Fibroblast of skin of right biceps (primary cell): Measurements from ENCODE around the gene CARD14.
"Not testable (repeated sequence)": the region's sequence is repeated elsewhere in the genome, so short reads cannot be mapped to it uniquely, and the experiment has no call there.

Experiments used
- DNase-seq: peaks from one replicate; pipeline ENCODE4 v3.0.0-alpha.2; 2013

The CARD14 gene

DNA sequence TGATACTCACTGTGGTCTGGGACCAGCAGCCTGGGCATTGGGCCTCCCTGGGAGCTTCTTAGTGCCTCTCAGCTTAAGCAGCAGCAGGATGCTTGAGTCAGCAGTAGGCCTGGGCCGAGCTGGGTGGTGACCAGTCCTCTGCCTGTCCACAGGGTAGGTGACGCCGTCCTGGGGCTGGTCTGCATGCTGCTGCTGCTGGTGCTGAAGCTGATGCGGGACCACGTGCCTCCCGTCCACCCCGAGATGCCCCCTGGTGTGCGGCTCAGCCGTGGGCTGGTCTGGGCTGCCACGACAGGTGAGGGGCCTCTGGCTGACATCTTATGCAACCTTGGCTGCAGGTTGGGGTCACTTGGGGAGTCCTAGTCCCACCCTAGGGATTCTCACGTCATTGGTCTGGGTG, 57.8 kb downstream of the CARD14 start:
- DNase-seq = no peak

DNA sequence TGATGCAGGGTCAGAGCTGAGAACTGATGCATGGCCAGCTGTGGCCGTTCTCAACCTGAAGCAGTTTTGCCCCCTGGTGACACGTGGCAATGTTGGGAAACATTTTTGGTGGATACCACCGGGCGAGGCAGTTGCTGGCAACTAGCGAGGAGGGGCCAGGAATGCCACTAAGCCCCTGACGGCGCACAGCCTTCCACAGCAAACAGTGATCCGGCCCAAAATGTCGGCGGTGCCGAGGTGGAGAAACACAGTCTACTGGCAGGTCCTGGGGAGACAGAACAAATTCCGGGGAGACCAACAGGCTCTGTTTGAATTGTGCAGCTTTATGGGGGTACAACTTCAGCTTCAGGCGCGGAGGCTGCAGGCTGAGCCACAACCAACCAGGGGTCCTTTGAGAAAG, 58.6 kb downstream of the CARD14 start:
- no peak for DNase-seq

DNA sequence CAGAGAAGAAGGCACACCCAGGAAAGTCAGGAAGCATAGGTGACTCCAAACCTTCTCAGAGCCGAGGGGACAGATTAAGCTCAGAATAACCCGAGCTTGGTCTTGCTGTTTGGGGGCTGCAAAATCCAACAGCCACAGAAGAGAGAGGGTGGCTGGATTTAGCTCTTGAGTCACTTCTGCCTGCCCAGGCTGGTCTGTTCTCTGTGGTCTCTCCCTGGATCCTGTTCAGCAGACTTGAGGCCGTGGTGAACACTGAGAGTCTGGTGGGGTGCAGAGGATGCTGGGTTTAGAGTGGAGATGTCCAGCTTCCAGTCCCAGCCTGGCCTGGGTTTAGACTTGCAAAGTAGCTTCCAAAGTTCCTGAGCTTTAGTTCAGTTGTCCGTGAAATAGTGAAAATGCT, 59.2 kb downstream of the CARD14 start:
- DNase-seq = no peak

DNA sequence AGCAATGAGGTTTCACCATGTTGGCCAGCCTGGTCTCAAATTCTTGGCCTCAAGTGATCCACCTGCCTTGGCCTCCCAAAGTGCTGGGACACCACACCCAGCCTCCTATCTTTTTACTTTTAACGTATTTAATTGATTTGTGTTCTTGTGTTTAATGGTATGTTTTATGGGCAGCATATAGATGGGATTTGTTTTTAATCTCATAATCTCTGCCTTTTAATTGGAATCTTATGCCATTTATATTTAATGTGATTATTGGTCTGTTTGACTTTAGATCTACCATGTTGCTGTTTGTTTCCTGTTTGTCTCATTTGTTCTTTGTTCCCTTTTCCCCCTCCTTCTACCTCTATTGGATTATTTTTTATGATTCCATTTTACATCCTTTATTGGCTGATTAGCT, 62.6 kb downstream of the CARD14 start:
- DNase-seq = no peak

DNA sequence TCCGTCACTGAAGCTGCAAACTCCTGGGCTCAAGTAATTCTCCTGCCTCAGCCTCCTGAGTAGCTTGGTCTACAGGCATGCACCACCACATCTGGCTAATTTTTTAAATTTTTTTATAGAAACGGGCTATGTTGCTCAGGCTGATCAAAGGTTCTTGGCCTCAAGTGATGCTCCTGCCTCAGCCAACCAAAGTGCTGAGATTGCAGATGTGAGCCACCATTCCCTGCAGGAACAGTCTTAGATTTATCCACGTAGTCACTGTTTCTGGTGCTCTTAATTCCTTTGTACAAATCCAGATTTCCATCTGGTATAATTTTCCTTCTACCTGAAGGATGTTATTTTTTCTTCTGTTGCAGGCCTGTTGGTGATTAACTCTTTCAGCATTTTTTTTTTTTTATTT, 63.4 kb downstream of the CARD14 start:
- no peak for DNase-seq

DNA sequence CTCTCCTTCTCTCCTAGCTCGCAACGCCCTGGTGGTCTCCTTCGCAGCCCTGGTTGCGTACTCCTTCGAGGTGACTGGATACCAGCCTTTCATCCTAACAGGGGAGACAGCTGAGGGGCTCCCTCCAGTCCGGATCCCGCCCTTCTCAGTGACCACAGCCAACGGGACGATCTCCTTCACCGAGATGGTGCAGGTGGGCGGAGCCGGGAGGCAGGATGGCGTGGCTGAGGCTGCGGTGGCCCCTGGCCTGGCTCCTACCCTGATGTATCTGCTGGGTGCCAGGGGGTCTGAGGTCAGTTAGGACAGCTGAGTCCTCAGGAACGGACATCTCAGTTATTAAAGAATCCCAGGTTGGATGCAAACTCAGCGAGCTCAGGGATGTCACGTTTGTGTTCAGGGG, 67.1 kb downstream of the CARD14 start:
- no peak for DNase-seq

DNA sequence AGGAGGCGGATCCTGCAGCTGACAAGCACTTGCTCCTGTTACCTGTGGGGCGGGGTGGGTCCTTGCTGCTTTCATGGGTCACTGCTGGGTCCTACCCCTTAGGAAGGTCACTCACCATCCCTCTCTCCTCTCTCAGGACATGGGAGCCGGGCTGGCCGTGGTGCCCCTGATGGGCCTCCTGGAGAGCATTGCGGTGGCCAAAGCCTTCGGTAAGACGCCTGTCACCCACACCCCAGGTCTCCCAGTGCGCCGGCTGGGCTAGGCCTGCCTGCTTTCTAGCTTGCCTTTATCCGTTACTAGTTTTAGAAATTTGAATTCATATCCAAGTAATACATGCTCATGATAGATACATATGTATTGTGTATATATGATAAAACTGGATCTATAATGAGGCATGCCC, 67.6 kb downstream of the CARD14 start:
- no peak for DNase-seq

DNA sequence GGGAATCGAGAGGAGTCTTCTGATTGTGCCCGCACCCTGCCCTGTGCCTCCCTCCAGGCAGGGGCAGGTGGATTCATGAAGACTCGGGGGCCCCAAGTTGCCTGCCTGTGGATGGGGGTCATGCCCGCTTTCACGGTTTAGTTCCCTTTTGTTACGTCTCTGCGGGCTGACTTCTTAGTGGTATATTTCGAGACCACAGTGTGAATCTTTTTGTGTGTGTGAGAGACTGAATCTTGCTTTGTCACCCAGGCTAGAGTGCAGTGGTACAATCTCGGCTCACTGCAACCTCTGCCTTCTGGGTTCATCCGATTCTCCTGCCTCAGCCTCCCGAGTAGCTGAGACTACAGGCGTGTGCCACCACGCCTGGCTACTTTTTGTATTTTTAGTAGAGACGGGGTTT, 72.7 kb downstream of the CARD14 start:
- DNase-seq = no peak

DNA sequence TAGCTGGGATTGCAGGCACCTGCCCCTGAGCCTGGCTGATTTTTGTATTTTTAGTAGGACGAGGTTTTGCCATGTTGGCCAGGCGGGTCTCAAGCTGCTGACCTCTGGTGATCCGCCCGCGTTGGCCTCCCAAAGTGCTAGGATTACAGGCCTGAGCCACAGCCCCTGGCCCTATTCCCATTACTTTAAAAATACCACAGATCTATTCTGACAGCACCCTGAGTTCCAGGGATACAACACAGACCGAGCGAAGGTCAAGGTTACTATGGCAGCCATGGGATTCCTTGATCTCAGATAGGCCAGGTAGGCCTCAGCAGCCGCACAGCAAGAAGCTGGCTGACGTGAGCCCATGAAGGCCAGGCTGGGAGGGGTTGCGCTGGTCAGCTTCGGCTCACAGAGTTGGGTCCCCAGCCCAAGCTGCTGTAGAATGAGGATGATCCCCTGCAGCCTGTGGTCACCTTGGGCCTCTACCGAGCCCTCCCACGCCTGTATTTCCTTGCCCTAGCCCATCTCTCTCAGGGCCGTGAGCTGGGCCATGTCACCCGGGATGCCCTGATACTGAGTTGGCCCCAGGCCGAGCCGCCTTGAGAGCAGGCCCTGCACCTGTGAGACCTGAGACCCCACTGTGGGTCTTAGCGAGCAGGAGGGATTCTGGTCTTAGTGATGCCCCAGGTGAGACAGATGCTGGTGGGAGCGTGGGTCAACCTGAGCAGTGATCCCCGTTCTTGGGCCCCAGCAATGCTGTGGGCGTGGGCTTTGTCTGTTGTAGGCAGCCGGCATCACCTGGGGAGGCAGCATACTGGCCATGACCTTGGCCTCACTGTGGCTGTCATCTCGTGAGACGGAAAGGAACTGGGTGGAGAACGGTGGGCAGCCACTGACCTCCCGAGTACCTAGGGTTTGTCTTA, 74.0 kb downstream of the CARD14 start:
- no peak for DNase-seq

DNA sequence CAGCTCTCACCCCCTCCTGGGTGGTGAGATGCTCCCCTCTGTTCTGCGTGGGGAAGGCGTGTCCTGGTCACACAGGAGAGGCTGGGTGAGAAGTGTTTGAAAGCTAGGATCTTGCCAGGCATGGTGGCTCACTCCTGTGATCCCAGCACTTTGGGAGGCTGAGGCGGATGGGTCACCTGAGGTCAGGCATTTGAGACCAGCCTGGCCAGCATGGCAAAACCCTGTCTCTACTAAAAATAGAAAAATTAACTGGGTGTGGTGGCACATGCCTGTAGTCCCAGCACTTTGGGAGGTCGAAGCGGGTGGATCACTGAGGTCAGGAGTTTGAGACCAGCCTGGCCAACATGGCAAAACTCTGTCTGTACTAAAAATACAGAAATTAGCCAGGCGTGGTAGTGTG, 74.6 kb downstream of the CARD14 start:
- not testable (repeated sequence) for DNase-seq

DNA sequence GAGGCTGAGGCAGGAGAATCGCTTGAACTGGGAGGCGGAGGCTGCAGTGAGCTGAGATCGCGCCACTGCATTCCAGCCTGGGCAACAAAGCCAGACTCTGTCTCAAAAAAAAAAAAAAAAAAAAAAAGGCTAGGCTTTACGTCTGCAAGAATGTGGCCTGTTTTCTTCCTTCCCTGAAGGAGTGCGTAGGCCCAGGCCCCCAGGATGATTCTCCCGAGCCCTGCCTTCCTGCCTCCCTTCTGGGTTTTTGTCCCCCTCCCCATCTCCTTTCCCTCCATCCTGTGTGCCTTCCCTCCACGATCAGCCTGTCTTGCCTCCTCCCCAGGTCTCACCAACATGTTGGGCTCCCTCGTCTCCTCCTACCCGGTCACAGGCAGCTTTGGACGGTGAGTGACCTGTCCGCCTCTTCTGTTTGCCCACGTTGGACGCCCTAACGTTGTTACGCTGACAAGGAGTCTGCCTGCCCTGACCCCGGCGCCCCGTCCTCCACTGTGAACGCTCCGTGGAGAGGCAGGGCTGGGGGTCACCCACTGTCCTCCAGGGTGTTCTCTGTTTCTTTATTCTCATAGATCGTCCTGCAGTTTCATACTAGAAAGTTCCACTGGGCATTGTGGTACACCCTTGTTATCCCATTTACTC, 75.2 kb downstream of the CARD14 start:
- no peak for DNase-seq

DNA sequence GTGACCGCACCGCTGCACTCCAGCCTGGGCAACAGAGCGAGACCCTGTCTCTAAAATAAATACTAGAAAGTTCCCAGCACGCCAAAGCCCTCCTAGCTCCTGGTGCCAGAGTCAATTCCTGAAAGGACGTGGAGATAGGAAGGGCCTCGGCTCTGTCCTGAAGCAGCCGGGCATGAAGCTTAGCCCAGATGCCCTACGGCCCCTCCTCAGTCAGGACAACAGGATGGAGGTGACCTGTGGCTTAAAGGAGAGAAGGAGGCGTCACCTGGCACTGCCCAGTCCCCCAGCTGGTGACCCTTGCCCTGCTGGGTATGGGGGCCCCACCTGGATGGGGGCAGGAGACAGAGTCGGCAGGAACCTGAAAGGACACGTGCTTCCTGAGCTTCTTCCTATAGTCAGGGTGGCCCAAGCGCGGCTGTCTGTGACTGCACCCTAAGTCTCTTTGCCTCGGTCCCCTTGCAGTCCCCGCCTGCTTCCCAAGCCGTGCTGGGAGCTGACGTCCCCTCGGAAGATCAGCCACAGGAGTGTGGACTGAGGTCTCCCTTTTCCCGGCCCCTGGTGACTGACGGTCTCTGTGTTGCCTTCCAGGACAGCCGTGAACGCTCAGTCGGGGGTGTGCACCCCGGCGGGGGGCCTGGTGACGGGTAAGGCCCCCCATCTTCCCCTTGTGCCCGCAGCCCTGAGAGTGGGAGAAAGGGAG, 75.9 kb downstream of the CARD14 start:
- DNase-seq = no peak

DNA sequence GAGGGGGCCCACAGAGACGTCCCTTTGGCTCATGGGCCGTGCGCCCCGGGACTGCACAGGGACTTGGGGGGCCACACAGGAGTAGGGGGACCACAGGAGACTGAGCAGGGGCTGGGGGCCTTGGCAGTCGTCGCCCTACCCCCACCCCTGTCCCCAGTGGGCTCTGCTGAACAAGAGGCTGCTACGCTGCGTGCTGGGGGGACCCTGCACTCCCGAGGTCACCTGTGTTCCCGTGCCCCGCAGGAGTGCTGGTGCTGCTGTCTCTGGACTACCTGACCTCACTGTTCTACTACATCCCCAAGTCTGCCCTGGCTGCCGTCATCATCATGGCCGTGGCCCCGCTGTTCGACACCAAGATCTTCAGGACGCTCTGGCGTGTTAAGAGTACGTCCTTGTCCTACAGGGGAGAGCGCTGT, 76.4 kb downstream of the CARD14 start:
- DNase-seq = no peak

DNA sequence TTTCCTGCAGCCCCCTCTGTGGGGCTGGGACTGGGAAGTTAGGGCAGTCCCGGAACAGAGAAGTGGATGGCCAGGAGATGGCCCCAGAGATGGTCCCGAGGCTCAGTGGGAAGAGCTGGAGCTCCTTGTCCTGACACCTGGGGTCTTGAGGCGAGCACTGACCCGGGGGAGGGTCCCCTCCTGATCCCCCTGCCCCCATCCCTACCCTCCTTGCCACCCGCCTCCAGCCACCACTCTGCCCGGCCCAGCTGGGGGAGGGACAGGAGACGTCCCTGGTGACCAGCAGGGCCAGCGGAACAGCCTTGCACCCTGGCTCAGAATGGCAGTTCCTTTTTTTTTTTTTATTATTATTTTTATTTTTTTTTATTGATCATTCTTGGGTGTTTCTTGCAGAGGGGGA, 76.9 kb downstream of the CARD14 start:
- no peak for DNase-seq

DNA sequence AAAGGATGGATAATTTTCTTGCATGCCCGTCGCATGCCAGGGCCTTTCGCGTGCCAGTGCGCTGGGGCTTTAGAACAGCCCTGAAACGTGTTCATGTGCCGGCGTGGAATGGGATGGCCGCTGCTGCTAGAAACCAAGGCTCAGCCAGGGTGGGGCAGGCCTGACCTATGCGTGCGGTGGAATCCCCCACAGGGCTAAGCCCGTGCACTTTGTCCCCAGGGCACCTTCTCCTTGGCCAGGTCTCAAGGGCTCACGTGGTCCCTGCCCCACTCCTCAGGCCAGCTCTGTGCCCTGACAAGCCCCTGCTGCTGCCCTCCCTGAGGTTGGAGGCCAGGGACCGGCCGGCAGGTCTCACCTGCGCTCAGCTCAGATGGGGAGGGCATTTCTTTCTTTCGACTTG, 77.7 kb downstream of the CARD14 start:
- no peak for DNase-seq

DNA sequence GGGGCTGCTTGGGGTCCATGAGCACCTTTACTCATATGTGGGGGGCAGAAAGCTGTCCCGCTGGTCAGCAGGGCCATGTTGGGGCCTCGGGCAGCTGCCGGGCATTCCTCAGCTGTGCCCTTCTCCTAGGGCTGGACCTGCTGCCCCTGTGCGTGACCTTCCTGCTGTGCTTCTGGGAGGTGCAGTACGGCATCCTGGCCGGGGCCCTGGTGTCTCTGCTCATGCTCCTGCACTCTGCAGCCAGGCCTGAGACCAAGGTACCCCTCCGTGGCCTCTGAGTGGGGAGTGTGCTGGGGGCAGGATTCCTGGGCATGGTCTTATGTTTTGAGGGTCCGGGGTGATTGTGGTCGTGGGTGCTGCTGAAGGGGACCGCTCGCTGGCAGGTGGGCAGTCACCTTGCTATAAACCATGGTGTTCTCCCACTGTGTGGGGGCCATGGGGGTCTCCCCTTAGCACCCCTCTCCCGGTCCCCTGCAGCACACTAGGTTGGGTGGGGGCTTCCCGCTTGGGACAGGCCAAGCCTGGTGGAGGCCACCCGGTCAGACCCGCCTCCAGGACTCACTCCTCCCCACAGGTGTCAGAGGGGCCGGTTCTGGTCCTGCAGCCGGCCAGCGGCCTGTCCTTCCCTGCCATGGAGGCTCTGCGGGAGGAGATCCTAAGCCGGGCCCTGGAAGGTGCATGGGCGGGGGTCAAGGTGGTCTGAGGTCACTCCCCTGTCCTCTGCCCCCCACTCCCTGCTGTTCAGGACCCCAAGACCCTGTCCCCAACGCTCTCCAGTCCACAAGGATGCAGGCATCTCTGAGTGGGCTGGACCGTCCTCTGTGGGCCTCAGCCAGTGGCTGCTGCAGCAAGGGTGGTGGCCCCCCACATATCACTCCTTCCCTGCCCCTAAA, 78.4 kb downstream of the CARD14 start:
- no peak for DNase-seq

DNA sequence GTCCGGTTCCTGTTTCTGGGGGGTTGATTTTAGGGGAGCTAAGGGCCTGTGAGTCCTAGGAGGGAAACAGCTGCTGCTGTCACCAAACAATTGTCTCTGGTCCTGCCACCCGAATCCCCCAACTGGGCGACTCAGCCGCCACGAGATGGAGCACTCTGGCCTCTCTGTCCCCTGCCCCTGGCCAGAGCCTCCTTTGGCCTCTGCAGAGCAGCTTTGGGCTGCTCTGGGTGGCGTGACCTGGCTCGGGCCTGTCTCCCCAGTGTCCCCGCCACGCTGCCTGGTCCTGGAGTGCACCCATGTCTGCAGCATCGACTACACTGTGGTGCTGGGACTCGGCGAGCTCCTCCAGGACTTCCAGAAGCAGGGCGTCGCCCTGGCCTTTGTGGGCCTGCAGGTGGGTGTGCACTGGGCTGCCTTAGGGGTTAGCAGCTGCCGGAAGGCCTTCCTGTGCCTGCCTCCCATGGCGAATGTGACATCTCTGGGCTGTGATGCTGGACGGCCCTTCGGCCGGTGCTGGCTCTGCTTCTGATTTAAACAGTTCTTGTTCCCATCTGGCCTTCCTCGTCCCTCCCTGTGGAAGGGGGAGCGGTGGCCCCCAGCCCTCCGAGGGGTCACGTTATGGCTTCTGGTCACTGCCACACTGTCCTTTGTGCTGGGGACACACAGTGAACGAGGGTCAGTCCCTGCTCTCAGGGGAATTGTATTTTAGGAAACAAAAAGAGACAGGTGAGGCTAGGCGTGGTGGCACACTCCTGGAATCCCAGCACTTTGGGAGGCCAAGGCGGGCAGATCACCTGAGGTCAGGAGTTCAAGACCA, 79.3 kb downstream of the CARD14 start:
- no peak for DNase-seq

DNA sequence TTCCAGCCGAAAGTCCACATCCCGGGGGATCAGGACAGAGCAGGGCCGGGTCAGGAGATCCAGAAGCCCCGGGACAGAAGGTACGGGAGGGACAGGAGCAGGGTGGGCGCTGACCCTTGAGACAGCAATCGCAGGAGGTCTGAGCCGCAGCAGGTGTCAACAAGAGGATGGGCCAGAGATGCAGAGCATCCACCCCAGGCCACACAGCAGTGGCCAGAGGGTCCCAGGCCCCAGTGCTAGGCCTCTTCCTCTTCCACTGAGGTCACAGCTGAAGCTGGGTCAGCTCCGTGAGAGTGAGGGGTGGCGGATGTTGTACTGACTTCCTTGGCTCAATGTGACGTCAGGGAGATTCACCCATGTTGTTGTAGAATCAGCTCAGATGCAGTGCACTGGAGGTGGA, 82.1 kb downstream of the CARD14 start:
- no peak for DNase-seq

DNA sequence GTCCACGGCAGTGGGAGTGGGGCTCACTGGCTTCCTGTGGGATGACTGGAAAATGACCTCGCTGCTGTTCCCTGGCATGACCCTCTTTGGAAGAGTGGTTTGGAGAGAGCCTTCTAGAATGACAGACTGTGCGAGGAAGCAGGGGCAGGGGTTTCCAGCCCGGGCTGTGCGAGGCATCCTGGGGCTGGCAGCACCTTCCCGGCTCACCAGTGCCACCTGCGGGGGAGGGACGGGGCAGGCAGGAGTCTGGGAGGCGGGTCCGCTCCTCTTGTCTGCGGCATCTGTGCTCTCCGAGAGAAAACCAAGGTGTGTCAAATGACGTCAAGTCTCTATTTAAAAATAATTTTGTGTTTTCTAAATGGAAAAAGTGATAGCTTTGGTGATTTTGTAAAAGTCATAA, 83.0 kb downstream of the CARD14 start:
- peak; percentile 34 for DNase-seq

DNA sequence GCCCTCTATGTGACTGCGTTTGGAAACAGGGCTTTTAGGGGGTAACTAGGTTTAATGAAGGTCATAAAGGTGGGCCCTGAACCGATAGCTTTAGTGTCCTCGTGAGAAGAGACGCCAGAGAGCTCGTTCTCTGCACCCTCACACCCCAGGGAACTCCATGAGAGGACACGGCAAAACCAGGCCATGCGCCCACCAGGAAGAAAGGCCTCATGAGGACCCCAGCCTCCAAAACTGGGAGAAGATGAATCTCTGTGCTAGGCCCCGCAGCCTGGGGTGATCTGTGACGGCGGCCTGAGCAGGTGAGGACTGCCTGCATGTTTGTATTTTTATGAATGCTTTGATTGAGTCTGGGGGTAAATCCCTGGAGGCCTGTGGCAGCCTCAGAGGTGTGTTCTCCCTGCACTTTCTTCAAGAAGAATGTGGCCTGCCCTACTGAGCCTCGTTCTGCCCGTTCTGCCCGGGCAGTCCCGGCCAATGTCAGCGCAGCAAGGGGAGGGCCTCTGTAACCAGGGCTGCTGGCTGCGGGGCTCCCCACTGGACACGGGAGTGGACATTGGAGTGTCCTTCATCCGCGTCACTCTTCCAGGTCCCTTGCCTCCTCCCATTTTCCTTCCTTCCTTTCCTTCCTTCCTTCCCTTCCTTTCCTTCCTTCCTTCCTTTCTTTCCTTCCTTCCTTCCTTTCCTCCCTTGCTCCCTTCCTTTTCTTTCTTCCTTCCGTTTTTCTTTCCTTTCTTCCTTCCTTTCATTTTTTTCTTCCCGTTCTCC, 84.0 kb downstream of the CARD14 start:
- no peak for DNase-seq
